DMS 273 (cell line): ENCODE results near the gene ARSB.

Experiments used
- DNase-seq: peaks from one replicate; lab custom pipeline; 2025; ENCODE audit not compliant: unreplicated experiment; lab: John Stamatoyannopoulos, UW

ARSB gene

GRCh38 chr5:78810098-78810920 lies 174.8 kb downstream of the ARSB start:
- DNase-seq, result no peak

GRCh38 chr5:78809444-78809843 lies 175.7 kb downstream of the ARSB start:
- DNase-seq, result no peak

- no peak for DNase-seq
These were observed 176.3 kb downstream of the ARSB start for GRCh38 chr5:78808818-78809217.

GRCh38 chr5:78808380-78808779 lies 176.7 kb downstream of the ARSB start:
- no peak for DNase-seq

GRCh38 chr5:78806544-78806943 lies 178.6 kb downstream of the ARSB start:
- DNase-seq, result no peak

- DNase-seq, result no peak
These were observed 179.5 kb downstream of the ARSB start for GRCh38 chr5:78805474-78806124.

GRCh38 chr5:78804995-78805394 lies 180.1 kb downstream of the ARSB start:
- no peak for DNase-seq

GRCh38 chr5:78803941-78804340 lies 181.2 kb downstream of the ARSB start:
- DNase-seq, result no peak

- DNase-seq, result peak; percentile 18
These were observed 181.8 kb downstream of the ARSB start for GRCh38 chr5:78803353-78803752.

- no peak for DNase-seq
These were observed 183.7 kb downstream of the ARSB start for GRCh38 chr5:78801413-78801812.

GRCh38 chr5:78799266-78800017 lies 185.7 kb downstream of the ARSB start:
- no peak for DNase-seq

GRCh38 chr5:78798673-78799029 lies 186.5 kb downstream of the ARSB start:
- no peak for DNase-seq

- no peak for DNase-seq
These were observed 187.0 kb downstream of the ARSB start for GRCh38 chr5:78797936-78798672.

GRCh38 chr5:78795757-78796156 lies 189.4 kb downstream of the ARSB start:
- no peak for DNase-seq

GRCh38 chr5:78794693-78795215 lies 190.4 kb downstream of the ARSB start:
- DNase-seq, result no peak

GRCh38 chr5:78793907-78794662 lies 191.0 kb downstream of the ARSB start:
- no peak for DNase-seq

- no peak for DNase-seq
These were observed 192.6 kb downstream of the ARSB start for GRCh38 chr5:78792345-78793055.

GRCh38 chr5:78791501-78792100 lies 193.5 kb downstream of the ARSB start:
- DNase-seq, result no peak

GRCh38 chr5:78787783-78788182 lies 197.3 kb downstream of the ARSB start:
- DNase-seq, result no peak
